ENCODE results near the gene SWSAP1.
A peak's percentile ranks its signal among the peaks of the same experiment; 100 is the strongest.

Gene SWSAP1

DNA sequence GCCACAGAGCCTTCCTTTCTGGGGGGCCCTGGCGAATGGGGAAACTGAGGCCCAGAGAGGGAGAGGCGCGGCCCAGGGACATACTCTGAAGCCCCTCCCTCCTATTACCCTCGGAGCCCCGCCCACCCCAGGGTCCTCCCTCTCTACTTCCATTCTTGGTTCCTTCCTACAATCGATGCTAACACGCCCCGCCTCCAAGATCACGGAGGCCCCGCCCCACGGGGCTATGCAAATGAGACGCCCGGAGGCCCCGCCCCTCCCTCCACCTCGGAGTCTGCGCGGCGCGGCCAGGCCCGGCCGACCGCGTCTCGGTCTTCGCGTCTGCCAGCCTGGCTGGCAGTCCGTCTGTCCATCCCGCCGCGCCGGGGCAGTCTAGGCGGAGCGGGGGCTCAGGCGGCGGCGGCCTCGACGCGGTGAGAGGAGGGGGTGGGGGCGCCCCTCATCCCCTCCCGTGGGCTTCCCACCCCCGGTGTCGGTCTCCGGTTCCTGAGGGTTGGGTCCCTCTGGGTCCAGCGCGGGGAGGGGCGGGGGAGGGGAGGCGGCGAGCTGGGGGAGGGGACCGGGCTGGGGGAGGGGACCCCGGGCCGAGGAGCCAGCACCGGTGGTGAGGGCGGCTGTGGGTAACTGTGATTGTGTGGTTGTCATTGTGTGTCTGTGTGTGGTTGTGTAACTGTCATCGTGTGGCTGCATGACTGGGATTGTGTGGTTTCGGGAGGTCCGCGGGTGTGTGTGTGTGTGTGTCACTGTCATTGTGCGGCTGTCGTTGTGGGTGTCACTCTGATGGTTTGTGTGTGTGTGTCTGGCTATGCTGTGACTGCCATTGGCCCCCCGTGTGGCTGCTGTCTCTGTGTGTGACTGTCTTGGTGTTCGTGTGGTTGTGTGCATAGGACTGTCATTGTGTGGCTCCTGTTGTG lies 19.0 kb upstream of the SWSAP1 start, which contains the start of gene PLPPR2:
PLPPR2 (plus strand) TSS at position 273 of the 914 bp plus-strand sequence. CDS start 2,242 bp downstream, outside the sequence.
- peak; percentile 74 for DNase-seq (ENCODE audit: low read depth)

DNA sequence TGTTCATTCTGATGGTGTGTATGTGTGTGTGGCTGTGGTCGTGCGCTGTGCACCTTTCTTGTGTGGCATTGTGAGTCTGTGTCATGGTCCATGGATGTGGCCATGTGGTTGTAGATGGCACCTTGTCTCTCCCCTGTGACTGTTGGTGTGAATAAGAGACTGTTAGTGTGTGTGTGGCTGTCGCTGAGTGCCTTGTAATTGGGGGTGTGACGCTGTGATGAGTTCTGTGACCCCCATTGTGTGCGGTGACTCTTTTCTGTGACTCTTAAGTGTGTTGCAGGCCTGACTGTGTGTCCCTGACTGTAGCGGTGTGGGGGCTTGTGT lies 18.4 kb upstream of the SWSAP1 start:
- DNase-seq (ENCODE audit: low read depth) = no peak

- DNase-seq (ENCODE audit: low read depth) = no peak
These were observed 17.6 kb upstream of the SWSAP1 start for GRCh38 chr19:11356676-11357550.

DNA sequence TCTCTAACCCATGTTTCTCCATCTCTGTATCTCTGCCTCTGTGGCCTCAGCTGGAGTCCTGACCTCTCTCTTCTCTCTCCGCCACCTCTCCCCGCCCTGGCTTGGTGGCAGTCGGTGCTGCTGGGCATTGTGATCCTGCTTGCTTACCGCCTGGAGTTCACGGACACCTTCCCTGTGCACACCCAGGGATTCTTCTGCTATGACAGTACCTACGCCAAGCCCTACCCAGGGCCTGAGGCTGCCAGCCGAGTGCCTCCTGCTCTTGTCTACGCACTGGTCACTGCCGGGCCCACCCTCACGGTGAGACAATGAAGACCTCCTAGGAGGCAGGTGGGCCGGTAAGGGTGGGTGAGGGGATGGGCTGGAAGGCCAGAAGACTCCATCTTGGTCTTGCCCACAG lies 15.0 kb upstream of the SWSAP1 start:
- DNase-seq (ENCODE audit: low read depth) = no peak

DNA sequence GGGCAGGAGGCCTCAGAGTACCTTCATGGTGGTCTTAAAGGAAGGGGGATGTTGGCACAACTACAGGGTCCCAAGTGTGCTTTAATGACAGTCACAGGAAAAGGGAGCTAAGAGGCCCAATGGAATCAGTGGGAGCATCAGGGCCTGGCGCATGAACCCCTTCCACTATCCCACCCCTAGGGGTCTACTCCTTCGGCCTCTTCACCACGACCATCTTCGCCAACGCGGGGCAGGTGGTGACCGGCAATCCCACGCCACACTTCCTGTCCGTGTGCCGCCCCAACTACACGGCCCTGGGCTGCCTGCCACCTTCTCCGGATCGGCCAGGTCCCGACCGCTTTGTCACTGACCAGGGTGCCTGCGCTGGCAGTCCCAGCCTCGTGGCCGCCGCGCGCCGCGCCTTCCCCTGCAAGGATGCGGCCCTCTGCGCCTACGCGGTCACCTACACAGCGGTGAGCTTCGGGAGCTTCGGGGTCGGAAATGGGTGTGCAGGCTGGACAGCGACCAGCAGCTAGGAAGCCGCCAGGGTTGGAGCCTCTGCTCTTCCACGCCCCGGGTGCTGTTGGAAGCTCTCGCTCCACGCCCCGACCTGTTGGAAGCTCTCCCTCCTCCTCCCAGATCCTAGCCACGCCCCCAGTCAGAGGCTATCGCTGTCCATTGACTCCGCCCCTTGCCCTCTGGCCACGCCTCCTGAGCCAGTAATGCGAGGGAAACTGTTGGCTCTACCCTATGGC lies 13.3 kb upstream of the SWSAP1 start:
- no peak for DNase-seq (ENCODE audit: low read depth)

GRCh38 chr19:11361771-11362731 lies 12.4 kb upstream of the SWSAP1 start:
- DNase-seq (ENCODE audit: low read depth) = no peak

GRCh38 chr19:11363881-11364280 lies 10.6 kb upstream of the SWSAP1 start:
- no peak for DNase-seq (ENCODE audit: low read depth)

GRCh38 chr19:11364296-11364904 lies 10.1 kb upstream of the SWSAP1 start:
- DNase-seq (ENCODE audit: low read depth) = no peak

GRCh38 chr19:11364935-11365334 lies 9.5 kb upstream of the SWSAP1 start:
- DNase-seq (ENCODE audit: low read depth) = no peak

DNA sequence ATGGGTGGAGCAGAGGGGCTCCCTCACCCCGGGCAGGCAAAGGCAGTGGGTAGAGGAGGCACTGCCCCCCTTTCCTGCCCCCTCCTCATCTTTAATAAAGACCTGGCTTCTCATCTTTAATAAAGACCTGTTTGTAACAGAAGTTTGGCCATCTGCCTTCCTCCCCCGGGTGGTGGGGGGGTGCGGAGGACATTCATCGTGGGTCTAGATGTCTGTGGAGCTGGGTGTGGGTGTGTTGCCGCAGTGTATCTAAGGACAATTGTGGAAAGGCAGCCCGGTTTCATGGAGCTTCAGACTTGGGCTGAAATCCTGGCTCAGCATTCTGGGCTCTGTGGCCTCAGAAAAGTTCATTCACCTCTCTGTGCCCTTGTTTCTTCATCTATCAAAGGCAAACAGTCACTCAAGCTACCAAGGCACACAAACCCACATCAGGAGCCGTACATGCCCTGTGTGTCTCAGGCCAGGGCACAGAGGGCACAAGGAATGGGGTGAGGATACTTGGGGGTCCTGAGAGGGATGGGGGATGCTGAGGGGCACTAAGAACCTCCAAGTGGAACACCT lies 8.8 kb upstream of the SWSAP1 start:
- DNase-seq (ENCODE audit: low read depth) = no peak

DNA sequence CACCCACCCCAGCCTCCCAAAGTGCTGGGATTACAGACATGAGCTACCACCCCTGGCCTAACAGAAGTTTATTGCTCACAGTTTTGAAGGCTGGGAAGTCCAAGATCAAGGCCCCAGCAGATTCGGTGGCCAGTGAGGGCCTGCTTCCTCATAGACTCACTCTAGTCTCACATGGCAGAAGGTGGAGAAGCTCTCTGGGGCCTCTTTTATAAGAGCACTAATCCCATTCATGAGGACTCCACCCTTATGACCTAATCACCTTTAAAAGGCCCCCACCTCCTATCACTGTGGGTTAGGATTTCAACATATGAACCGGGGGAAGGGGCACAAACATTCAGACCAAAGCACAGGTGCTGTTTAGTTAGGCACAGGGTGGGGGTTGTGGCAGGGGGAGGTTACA lies 6.9 kb upstream of the SWSAP1 start:
- no peak for DNase-seq (ENCODE audit: low read depth)

DNA sequence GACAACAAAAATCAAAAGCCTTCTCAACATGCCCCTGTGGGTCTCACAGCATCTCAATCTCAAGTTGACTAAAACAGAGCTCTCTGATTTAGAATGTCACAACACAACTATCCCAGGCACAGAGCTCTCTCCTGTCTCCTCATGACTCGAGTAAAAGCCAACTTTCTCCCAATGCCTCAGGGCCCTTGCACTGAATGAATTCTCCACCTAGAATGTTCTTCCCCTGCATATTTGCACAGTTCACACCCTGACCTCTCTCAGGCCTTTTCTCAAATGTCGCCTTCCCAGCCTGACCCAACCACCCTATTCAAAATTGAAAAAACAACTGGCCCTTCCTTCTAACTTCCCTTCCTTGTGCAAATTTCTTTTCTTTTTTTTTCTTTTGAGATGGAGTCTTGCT lies 3.7 kb upstream of the SWSAP1 start:
- no peak for DNase-seq (ENCODE audit: low read depth)

GRCh38 chr19:11373166-11373884 lies 1.1 kb upstream of the SWSAP1 start:
- DNase-seq (ENCODE audit: low read depth) = no peak

GRCh38 chr19:11373885-11374432 lies 507 bp upstream of the SWSAP1 start:
- DNase-seq (ENCODE audit: low read depth) = no peak

- DNase-seq (ENCODE audit: low read depth) = no peak
These were observed 880 bp downstream of the SWSAP1 start for GRCh38 chr19:11375143-11375948.

- DNase-seq (ENCODE audit: low read depth) = peak; percentile 93
These were observed 2.8 kb downstream of the SWSAP1 start for GRCh38 chr19:11377237-11377636.

GRCh38 chr19:11377756-11378155 lies 3.3 kb downstream of the SWSAP1 start:
- no peak for DNase-seq (ENCODE audit: low read depth)
